ELF-1 (cell line): ENCODE measurements around the gene SBNO1.
"Not testable (repeated sequence)": the region's sequence is repeated elsewhere in the genome, so short reads cannot be mapped to it uniquely, and the experiment has no call there.

Experiments used
- DNase-seq: peaks from one replicate; pipeline ENCODE4 v3.0.0-alpha.2; 2016; ENCODE audit warnings: low read depth, low spot score

Gene SBNO1

DNA sequence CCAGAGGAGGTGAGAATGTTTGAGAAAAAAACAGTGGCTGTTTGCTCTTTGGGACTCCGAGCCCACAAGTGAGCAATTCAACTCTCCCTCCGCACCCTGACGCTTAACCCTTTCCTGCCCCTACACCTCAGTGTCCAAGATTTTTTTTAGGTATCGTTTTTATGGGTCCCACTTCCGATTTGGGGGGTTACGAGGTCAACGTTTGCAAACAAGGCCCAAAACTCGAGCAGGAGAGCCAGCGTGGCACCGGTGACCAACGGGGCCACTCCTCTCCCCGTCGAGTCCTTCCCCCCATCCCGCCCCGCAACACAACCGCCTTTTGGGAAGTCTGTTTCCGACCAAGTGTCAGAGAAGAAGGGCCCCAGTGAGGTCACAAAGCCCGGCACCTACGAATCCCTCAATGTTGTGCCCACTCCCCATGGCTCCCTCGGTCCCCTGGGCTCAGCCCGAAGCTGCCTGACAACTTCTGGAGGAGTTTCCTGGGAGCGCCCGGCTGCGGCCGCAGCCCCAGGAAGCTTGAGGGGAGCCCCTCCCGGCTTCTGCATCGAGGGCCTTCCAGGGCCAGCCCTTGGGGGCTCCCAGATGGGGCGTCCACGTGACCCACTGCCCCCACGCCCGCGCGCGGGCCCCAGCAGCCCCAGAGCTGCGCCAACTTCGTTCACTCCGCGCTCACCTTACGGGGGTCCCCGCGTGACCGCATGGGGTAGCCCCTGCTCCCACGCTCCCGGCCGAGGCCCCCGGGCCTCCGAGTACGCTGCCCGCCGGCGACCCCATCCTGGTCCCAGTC, 94.2 kb downstream of the SBNO1 start:
- peak; percentile 40 for DNase-seq

GRCh38 chr12:123269896-123270213, 94.8 kb downstream of the SBNO1 start:
- no peak for DNase-seq

DNA sequence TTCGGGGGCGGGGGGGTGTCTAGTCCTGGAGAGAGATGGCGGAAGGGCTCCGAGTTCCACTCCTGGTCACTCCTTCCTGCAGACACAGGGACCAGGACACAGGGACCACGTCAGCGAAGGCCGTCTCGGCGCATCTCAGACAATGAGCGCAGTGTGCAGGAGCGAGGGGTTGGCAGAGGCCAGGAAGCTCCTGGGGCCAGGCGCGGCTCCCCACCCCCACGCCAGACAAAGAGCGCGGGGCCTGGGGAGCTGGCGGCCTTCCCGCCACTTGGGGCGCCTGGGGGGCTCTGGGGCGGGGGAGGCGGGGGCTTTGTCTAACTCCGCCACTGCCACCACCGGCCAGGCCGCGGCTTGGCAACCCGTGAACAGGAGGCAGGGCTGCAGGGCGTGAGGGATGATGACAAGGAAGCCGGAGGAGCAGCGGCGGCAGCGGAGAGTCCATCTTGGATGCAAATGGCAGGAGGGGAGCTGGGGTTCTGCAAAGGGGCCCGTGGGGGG, 95.2 kb downstream of the SBNO1 start:
- DNase-seq = peak; percentile 56

GRCh38 chr12:123268850-123269249, 95.8 kb downstream of the SBNO1 start:
- DNase-seq = no peak

- no peak for DNase-seq
Observed at GRCh38 chr12:123267991-123268843, 96.4 kb downstream of the SBNO1 start.

- no peak for DNase-seq
Observed at GRCh38 chr12:123267335-123267920, 97.2 kb downstream of the SBNO1 start.

DNA sequence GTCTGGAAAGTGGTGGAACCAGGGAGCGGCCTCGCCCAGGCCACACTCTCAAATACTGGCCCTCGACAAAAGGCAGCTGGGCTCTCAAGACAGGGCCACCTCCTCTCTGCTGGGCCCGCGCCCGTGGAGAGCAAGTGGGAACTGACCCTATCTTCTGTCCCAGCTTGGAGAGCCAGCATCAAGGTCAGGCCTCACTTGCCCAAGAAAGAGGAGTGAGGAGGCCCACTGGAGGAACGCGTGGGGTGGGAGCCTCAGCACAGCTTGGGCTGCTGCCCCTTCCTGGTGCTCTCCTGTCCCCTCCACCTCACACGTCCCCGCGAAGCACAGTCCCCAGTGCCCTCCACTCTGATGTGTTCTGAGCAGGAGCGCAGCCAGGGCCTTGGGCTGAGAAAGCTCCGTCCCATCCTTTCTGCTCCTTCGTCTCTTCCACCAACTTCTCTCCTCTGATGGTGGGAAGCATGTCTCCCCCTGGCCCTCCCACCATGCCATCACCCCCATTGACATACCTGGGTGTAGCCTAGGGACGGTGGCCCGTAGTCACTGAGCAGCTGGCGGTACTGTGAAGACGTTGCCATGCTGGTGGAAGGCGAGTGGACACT, 97.9 kb downstream of the SBNO1 start:
- no peak for DNase-seq

GRCh38 chr12:123265851-123266678, 98.6 kb downstream of the SBNO1 start:
- DNase-seq = no peak

DNA sequence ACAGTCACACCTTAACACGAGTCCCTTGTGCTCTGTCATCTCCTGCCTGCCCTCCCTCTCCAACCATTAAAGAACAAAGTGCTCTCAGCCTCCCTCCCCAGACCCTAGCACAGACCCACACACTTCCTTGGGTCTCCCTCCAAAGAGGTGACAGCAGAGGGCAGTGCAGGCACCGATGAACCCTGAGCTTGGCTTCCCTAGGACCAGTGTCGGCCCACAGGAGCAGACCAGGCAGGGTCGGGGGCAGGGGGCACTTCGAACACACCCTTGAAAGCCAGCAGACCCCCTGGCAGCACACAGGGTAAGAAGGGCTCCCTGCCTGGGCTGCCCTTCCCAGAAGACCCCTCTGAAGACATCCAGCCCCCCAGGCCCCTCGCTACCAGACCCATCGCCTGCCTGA, 100.0 kb downstream of the SBNO1 start:
- peak; percentile 72 for DNase-seq

DNA sequence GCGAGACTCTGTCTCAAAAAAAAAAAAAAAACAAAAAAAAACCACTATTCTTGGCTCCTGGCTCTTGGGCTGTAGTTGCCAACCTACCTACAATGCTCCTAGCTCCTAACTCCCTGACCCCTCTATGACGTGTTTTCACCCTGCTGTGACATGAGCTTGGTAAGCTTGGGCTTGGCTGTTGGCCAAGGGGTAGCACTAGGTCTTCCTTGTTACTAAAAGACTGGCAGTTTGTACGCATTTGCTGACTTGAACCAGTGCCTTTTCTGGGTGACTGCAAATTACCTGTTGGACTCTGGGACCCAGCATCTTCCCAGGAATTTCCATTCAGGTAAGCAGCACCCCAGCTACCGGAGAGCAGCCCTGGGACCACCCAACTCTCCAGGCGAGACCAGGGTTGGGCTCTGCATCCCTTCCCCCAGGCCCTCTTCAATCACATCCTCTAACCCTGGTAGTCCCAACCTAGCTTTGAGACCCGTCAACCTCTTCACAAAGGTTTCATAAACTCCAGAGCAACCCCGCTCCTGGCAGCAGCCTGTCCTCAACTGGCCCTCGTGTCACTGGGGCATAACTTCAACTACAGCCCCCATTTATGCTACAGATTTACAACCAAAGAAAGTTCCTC, 101.3 kb downstream of the SBNO1 start:
- no peak for DNase-seq

GRCh38 chr12:123261196-123261595, 103.5 kb downstream of the SBNO1 start:
- DNase-seq = no peak

- no peak for DNase-seq
Observed at GRCh38 chr12:123260081-123260480, 104.6 kb downstream of the SBNO1 start.

- no peak for DNase-seq
Observed at GRCh38 chr12:123258593-123258992, 106.1 kb downstream of the SBNO1 start.

- no peak for DNase-seq
Observed at GRCh38 chr12:123254853-123255446, 109.7 kb downstream of the SBNO1 start.

DNA sequence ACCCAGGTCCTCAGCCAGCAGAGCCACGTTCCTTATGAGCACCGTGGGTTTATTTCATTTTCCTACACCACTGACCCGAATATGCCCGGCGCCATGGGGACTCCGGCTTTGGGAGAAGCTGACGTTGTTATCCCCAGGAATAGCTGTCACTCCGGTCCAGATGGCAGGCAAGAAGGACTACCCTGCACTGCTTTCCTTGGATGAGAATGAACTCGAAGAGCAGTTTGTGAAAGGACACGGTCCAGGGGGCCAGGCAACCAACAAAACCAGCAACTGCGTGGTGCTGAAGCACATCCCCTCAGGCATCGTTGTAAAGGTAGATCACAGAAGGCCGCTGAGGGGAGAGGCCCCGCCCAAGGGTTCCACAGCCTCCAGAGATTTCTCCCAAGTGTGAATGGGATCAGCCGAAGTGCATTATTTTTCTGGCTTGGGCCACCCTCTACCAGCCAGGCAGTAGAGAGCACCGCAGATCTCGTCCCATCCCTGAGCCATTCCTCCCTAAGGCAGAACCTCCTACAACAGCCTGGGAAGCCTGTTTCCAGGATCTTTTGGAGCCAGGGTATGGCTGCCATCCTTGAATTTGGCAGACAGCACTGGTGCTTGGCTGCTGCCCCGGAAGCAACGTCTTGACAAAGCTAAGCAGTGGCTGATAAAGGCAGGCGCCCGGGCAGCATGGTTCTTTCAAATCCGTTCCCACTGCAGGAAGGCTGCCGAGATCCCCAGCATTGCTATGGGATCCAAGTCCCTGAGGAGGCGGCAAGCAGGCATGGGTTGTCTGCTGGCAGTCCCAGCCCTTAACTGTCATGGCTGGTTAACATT, 110.8 kb downstream of the SBNO1 start:
- peak; percentile 75 for DNase-seq

DNA sequence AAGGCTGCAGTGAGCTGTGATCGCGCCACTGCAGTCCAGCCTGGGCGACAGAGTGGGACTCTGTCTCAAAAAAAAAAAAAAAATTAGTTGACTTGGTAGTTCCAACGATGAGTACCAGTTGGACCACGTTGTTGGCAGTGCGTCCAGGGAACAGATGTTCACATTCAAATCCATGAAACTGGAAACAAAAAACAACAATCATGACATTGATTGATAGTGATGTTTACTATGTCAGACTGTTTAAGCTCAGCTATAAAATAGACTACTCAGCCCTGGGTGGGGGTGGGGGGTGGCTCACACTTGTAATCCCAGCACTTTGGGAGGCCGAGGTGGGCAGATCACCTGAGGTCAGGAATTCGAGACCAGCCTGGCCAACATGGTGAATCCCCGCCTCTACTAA, 112.3 kb downstream of the SBNO1 start:
- DNase-seq = not testable (repeated sequence)

- no peak for DNase-seq
Observed at GRCh38 chr12:123251403-123252076, 113.1 kb downstream of the SBNO1 start.

- DNase-seq = peak; percentile 92
Observed at GRCh38 chr12:123250471-123251383, 113.9 kb downstream of the SBNO1 start.
